Panc1 (cell line): ENCODE results near the gene ADCY3.

Experiments
- CTCF ChIP-seq: fragments of 450-650 bp; IDR thresholded peaks from 2 replicates; pipeline ENCODE4 v1.5.1; 2017; ENCODE audit warnings: mild to moderate bottlenecking
- POLR2AphosphoS5 ChIP-seq: IDR thresholded peaks from 2 replicates; pipeline ENCODE4 v1.6.1; 2012; ENCODE audit warnings: mild to moderate bottlenecking, low read depth, low read length, moderate library complexity
- REST ChIP-seq, 2 experiments: IDR thresholded peaks; 2 replicates each; pipeline ENCODE4 v1.6.1; 2011 to 2012; ENCODE audit warnings: low read depth in 2 of 2, control low read depth in 1 of 2, low read length in 1 of 2, mild to moderate bottlenecking in 1 of 2, moderate library complexity in 1 of 2; ENCODE audit not compliant: insufficient read depth in 1 of 2
- TCF7L2 ChIP-seq: IDR thresholded peaks from 2 replicates; pipeline ENCODE4 v1.6.1; 2011; ENCODE audit warnings: mild to moderate bottlenecking, low read depth, low read length, inconsistent platforms

GRCh38 chr2:24908461-24908901, 11.6 kb downstream of the ADCY3 start:
- TF ChIP-seq CTCF (no peak), REST (IDR thresholded peaks at IDR 0.05; ENCODE audit: insufficient read depth in 1 of 2, low read depth in 2 of 2, low read length in 1 of 2) (no peak), POLR2AphosphoS5 (no peak), TCF7L2 (no peak)
